HG03571 (cell line): Measurements from ENCODE around the gene RANBP3.

Experiments
- ATAC-seq: cut with Tn5 transposase; IDR thresholded peaks from one replicate; pipeline ENCODE4 v1.9.1; 2021; ENCODE audit not compliant: unreplicated experiment

RANBP3 gene

DNA sequence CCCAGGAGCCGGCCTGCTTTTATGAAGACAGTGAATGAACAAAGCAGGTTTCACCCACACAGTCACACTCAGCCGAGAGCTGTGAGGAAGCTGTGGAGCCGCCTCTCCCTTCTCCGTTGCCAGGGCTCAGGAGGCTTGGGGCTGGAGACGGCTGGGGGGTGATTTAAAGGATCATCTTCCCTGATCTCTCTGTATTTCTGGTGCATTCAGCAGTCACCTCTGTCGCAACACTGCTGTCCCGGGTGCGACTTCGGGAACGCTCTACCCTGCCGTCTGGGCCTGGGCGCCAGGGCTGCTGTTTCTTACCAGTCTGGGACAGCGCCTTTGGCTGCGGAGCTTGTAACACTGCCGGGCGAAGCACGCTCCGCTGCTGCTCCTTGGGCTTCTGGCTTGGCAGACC, 45.8 kb downstream of the RANBP3 start:
- ATAC-seq, result no peak

DNA sequence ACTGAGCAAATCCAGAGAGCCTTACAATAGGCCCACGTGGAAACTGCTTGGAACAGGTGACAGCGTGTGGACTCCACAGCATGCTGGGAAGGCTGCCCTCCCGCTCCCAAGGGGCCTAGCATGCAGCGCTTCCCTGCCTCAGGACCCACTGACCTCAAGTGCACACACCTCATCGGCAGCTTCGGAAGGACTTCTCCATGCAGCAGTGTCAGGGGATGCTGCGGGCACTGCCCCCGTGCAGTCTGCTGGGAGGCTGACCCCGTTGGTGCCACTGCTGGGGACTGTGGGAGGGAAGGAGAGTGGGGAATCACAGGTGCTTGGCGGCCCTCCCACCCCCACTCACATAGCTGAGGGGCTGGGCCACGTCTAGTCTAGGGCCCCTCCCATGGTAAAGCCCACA, 46.7 kb downstream of the RANBP3 start:
- ATAC-seq, result no peak

DNA sequence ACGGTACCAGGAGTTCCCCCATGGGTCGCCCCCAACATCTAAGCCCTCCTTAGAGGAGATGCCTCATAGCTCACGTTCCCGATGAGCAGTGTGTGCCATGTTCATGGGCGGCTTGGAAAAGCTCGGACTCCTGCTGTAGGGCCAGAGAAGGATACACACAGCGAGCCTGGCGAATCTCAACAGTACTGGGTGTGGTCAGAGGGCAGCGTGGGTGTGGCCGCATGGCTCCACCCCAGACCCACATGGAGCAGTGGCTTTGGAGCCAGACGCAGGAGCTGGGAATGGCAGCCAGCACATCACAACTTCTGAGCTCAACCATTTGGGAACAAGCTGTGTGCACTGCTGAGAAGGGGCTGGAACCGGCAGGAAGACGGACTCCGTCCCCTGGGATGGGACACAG, 48.3 kb downstream of the RANBP3 start:
- ATAC-seq, result no peak

DNA sequence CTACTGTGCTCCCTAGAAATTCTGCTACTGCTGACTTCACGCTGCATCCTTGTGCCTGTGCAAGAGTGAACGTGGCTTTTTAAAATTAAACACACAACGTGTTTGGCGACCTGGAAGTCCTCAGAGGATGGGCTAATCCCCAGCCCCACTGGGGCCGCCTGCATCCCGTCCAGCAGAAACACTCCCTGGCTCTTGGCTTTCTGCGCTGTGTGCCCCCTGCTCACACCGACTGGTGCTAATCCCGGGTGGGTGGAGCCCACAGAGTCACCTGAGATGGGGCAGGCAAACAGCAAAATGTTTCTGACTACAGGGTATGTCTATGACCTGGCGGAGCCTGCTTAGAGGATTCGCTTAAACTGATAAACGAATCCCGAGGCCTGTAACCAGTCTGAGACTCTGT, 48.8 kb downstream of the RANBP3 start:
- no peak for ATAC-seq

DNA sequence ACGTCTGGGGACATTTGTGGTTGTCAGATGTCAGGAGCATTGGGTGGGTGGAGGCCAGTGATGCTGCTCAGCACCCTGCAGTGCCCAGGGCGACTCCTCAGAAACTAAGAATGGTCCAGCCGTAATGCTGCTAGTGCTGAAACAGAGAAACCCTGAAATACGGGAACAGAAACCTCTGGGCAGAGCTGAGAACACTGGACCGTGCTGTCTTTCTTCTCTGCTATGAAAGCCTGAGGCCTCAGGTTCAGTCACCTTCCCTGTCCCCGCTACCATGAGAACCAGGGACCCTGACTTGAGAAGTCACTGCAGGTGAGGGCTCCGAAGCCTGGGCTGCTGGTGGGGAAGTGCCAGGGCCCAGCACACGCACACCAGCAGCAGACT, 50.5 kb downstream of the RANBP3 start:
- ATAC-seq, result no peak

DNA sequence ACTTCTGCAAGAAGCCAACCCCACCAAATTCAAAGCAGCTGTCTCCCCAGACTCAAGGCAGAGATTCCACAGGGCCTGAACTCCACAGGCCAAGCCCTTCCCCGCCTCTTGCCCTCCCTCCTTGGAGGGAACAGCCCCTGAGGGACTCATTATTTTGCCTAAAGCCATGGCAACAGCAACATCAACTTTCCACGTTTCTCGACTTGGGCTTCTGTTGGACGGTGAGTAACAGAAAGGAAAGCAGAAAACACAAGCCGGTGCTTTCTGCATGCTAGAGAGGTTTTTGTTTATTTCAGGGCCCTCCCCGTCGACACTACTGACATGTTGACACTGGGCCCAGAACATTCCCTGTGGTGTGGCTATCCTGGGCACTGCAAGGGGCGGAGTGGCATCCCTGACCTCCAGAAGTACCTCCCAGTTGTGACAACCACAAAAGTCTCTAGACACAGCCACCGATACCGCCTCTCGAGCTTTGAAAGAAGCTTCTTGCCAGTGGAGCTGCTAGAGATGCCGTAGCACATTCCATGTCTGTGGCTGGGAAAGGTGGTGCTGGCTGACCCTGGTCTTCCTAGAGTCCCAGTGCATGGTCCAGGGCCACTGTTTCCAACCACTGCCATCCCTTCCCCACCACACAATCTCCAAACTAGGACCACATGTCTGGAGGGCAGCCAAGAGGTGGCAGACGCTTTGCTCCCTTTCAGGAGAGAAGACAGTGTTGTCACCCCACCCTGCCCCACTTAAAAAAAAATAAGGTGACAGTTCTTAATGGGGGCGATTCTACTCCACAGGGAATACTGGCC, 51.1 kb downstream of the RANBP3 start:
- no peak for ATAC-seq

DNA sequence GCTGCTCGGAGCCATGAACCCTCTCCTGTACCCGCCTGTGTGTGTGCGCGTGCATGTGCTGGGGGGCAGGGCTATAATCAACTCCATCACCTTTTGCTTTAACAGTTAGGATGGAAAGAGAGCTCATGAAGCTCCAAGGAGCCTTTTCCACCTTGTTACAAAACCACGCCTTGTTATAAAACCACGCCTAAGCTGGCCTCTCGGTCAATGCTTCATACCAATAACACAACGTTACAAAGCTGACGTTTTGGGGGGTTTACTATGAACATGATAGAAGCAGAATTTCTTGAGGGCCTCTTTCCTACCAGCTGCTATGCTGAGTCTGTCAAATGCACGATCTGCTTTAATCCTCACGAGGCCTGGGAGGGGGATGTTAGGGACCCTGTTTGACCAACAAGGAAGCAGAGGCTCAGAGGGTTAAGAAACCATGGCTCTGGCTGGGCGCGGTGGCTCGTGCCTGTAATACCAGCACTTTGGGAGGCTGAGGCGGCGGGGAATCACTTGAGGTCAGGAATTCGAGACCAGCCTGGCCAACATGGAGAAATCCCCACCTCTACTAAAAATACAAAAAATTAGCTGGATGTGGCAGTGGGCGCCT, 52.0 kb downstream of the RANBP3 start:
- no peak for ATAC-seq

DNA sequence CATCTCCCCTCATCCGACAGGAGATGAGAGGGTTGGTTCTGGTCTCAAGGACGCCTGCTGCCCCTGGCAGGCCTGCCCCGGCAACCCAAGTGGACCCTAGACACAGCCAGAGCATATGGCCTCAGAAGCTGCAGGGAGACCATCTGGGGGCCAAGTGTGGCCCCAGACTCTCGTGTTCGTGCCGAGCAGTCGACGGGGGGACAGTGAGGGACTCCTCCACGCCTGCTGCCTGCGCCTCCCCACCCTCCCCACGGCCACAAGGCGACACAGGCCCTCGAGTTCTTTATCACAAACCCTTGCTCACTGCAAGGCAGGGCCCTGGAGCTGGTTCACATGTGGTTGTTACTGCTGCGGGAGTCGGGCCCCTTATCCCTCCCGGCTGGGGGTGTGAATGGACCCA, 54.6 kb downstream of the RANBP3 start:
- ATAC-seq, result no peak

DNA sequence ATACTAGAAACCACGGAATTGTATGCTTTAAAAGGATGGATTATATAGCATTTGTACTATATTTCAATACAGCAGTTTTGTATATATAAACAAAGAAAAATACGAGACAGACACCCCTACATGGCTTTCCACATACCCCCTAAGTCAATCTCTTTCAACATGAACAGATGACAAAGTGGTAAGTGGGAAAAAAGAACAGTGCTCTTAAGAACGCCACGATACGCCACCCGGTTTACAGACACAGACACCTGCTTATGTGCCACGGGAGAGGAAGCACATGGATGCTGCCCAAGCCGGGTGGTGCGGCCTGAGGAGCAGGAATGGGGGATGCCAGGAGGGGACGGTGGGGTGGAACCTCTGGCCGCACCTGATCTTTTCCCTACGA, 55.8 kb downstream of the RANBP3 start:
- ATAC-seq, result no peak

DNA sequence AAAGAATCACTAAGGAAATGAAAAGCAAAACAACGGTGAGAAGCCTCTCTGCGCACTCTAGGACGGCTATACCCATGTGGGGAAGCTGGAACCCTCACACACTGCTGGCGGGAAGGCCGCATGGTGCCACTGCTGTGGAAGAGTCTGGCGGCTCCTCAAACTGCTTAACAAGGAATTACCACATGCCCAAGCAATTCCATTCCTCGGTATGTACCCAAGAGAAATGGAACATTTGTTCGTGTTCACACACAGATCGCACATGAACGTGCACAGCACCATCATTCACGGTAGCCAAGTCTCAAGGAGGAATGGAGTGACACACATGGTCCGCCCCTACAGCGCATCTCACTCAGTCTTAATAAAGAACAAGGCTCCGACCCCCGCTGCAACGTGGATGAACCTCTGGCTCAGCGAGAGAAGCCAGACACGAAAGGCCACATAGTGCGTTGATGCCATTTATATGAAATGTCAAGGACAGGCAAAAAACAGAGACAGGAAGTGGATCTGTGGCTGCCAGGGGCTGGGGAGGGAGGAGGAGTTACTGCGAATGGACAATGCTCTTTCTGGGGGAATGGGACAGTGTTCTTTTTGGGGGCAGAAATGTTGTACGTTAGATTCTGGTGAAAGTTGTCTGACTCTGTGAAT, 56.3 kb downstream of the RANBP3 start:
- ATAC-seq, result no peak

DNA sequence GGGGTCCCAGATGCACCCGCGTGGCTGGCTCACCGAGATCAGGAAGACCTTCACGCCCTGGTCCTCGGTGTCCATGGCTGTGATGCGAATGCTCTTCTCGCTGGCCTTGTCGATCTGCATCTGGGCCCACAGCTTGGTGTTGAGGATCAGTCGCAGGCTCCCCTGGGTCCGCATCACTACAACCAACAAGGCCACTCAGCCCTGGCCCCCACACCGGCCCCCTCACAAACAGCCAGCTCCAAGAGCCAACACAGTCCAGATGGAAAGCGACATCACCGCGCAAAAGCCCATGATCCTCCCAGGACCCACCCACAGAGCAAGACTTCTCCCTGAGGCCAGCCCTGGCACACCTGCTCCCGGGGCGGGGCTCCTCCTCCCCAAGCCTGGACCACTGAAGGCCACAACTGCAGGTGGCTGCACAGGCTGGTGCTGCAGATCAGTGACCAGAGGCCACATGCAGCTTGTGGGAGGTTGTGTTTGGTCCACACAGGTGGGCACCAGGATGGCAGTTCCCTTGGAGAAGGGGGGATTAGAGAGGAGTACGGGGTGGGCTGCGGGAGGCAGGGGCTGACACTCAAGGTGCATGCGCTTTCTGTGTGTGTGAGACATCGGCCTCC, 59.4 kb downstream of the RANBP3 start:
- no peak for ATAC-seq

DNA sequence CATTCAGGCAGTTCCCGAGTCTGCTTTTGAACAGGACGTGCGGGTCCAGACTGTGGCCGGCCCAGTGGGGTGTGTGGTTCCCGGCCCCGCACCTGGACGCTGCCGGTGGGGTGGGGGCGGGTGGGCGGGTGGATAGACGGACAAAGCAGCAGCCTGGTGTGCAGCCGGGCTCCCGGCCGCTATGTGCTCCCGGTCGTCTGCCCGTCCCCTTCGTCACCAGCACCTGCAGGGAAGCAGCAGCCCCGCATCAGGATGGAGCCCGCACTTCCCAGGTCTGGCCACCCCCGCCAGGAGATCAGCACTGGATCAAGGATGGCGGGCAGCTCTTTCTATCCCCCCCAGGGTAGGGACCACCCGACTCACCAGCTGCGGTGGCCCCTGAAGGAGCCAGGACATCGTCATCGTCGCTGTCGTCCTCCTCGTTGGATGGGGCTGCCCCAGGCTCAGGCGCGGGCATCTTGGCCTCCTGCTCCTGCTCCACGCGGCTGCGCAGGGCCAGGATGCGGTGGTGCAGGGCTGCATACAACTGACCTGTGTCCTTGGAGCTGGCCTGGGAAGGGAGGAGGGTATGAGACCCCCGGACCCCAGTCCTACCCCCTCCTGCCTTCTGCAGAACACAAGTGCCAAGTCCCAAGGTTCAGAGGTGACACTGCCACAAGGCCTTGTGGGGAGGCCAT, 60.4 kb downstream of the RANBP3 start:
- ATAC-seq, result no peak

DNA sequence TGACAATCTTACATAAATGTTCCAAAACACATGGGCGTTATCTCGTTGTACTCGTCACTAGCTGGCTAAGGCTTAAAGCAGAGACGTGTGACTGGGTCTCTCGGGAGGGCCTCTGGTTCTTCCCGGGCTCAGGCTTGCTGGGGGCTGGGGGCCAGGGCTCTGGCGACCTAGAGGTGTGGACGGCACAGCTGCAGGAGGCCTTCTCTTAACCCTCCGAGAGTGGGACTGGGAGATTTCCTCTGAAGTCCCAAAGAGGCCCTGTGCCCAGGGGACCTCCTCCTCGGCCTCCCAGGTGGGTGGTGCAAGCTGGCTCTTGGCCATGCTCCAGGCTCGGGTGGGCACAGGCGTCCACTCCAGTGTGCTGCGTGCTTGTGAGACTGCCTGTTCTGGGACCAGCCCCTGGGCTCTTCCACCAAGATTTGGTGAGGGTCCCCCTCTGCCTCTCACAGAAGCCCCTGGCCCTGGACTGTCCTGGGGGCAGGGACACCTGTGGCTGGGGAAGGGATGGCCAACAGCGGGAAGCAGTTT, 61.7 kb downstream of the RANBP3 start:
- ATAC-seq, result no peak

DNA sequence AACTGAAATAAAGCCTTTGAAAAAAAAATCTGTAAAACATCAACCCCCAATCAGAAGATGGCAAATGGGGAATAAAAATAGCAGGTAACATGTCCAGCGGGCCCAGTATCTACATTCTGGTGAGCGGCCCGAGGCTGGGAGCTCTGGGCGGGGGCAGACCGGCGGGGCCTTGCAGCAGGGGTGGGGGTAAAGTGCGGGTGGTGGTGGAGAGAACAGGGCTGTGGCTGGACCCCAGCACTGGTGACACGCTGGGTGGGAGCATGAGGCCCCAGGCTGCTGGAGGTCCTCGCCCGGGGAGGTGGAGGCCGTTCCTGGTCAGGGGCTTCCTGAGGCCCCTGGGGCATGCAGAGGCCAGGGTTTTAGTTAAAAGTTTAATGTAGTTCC, 62.2 kb downstream of the RANBP3 start:
- ATAC-seq, result no peak

DNA sequence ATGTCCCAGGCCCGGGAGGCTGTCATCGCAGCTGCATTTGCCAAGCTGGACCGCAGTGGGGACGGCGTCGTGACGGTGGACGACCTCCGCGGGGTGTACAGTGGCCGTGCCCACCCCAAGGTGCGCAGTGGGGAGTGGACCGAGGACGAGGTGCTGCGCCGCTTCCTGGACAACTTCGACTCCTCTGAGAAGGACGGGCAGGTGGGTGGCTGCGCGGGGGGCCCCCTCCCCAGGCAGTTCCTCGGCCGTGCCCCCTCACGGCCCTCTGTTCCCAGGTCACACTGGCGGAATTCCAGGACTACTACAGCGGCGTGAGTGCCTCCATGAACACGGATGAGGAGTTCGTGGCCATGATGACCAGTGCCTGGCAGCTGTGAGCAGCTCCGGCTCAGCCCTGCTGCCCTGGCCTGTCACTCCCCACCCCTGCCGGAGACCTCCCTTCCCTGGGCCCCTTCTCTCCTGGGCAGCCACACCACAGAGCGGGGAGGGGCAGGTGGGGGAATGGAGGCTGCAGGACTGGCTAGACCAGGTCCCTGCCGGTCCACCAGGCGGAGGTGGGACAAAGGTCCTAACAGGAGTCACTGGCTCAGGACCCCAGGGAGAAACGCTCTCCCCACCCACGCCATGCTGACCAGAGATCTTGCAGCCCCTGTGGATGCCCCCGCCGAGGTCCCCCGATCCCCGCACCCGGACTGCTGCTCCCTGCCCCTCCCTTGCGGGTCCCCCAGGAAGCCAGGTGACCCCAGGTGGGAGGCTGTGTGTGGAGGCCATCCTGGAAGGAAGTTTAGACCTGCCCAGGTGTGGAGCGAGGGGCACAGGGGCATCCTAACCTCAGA, 62.8 kb downstream of the RANBP3 start:
- no peak for ATAC-seq

DNA sequence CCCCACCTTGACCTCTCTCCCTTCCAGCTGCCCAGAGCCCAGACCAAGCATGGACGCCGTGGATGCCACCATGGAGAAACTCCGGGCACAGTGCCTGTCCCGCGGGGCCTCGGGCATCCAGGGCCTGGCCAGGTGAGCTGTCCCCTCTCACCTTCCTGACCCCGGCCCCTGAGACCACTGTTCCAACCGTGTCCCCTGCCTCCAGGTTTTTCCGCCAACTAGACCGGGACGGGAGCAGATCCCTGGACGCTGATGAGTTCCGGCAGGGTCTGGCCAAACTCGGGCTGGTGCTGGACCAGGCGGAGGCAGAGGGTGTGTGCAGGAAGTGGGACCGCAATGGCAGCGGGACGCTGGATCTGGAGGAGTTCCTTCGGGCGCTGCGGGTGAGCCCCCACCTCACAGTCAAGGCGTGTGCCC, 63.6 kb downstream of the RANBP3 start:
- ATAC-seq, result no peak

DNA sequence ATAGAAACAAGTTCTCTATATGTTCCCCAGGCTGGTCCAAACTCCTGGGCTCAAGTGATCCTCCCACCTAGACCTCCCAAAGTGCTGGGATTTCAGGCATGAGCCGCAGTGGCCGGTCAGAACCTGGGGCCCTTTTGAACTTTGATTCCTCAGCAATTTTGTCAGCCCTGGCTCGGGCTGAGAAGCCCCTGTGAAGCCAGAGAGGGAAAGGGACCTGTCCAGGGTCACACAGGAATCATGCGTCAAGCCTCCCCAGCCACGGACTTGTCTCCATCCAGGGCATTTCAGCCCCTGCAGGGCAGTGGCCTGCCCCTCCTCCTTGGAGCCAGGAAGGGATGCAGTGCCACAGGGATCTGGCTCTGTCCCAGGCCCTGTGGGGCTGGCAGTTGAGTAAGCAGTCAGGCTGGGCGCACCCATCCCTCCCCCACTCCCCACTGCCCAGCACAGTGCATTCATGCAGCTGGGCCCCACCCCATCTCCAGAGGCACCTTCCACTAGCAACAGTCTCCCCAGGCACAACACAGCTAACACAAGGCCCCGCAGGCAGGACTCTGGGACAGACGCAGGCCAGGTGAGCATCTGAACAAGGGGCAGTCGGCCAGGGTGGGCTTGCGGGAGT, 64.1 kb downstream of the RANBP3 start, which contains the start of gene CAPS:
TSS of gene CAPS (plus strand) at position 516 of the 619 bp plus-strand sequence. CDS start 153 bp downstream, outside the sequence.
- no peak for ATAC-seq

DNA sequence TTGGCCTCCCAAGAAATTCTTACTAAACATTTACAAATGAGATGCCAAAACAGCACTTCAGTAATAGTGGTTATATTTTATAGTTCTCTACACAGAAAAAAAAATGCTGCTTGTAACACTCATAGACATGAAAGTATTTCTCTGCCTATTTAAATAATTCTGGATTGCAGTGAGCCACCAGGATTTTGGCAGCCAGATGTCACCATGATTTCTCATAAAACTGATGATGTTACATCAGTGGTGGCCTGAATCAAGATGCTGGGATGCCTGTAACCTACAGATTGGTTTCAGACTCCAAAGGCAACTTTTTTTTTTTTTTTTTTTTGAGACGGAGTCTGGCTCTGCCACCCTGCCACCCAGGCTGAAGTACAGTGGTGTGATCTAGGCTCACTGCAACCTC, 66.6 kb downstream of the RANBP3 start:
- ATAC-seq, result no peak

DNA sequence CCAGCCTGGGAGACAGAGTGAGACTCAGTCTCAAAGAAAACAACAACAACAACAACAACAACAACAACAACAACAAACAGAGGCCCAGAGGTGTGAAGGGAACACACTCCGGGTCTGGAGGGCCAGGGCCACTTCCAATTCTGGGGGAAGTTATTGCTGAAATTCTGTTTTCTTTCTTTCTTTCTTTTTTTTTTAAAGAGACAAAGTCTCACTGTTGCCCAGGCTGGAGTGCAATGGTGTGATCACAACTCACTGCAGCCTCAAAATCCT, 67.4 kb downstream of the RANBP3 start:
- ATAC-seq, result no peak
